Fibroblast of villous mesenchyme (primary cell): ENCODE measurements around the gene RNU1-3. TPM values are rescaled to one million over a fixed set of nuclear protein-coding genes. Genes with fewer than 3 reads are reported as not detected.
"Not testable (repeated sequence)": the region's sequence is repeated elsewhere in the genome, so short reads cannot be mapped to it uniquely, and the experiment has no call there.

Source experiments
- DNase-seq: peaks from one replicate; pipeline ENCODE4 v3.0.0-alpha.2; 2010; ENCODE audit warnings: low read depth
- H3K4me3 ChIP-seq: 2 replicates; pipeline ENCODE4 v1.5.1; 2011; ENCODE audit warnings: low read depth, mild to moderate bottlenecking, low read length
- total RNA-seq: library from RNA; depleted of rRNA; stranded (reverse); fragments of >200 nt; gene quantifications from 2 replicates; pipeline ENCODE4 v1.2.3, GENCODE V29; 2012
- TF ChIP-seq, protein P1 (sequence below): IDR thresholded peaks from 2 replicates; pipeline ENCODE4 v1.5.1; 2012; ENCODE audit warnings: low read depth, mild to moderate bottlenecking, low read length; ENCODE audit not compliant: insufficient read depth

Gene RNU1-3
- total RNA-seq, 1 donor, result not detected

DNA sequence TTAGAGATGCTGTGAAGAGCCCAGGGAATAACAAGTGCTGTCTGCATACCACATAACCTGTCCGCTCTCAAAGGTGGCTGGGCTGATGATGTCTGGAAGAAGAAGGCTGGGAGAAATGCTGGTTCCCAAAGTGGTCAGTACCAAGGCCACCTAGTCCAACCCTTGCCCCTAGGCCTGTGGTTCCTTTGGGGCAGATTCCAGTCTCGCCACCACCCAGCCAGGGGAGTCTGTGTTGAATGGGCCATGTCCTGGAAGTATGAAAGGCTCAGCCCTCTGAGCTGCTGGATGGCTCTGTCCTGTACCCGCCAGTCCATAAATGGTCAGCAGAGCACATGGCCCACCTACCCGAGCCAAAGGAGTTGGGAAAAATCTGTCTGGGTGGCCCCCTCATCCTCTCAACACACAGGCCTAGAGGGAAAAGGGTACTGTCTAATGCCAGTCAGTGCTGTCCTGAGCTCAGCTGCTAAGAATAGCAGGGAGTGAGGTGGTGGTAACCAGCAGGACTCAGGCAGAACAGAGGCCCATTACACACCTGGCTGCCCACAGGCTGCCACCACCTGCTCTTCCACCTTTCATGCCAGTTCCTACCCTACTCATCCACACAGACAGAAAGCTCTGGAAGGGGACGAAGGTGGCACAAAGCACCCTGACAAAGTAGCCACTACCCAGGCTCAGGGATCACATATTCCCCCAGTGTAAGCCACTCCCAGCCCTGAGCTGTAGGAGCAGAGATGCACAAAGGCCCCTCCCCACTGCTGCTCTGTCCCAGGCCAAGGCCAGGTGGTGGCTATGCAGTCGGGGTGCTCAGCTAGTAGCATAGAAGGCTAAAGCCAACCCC lies 28.6 kb downstream of the RNU1-3 start:
- H3K4me3 ChIP-seq, DNase-seq: not testable (repeated sequence)

DNA sequence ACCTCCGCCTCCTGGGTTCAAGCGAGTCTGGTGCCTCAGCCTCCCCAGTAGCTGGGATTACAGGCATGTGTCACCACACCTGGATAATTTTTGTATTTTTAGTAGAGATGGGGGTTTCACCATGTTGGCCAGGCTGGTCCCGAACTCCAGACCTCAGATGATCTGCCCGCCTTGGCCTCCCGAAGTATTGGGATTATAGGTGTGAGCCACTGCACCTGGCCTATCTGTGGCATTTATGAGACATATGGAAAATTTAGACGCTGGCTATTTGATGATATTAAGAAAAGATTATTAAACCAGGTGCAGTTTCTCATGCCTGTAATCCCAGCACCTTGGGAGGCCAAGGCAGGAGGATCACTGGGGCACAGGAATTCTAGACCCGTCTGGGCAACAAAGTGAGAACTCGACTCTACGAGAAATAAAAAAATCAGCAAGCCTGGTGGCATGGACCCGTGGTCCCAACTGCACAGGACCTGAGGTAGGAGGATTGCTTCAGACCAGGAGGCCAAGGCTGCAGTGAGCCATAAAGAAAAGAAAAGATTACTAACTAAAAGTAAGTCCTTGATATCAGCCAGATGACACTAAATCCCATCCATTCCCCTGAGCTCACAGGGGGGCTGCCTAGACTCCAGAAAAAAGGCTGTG lies 30.1 kb downstream of the RNU1-3 start:
- DNase-seq, H3K4me3 ChIP-seq: not testable (repeated sequence)

DNA sequence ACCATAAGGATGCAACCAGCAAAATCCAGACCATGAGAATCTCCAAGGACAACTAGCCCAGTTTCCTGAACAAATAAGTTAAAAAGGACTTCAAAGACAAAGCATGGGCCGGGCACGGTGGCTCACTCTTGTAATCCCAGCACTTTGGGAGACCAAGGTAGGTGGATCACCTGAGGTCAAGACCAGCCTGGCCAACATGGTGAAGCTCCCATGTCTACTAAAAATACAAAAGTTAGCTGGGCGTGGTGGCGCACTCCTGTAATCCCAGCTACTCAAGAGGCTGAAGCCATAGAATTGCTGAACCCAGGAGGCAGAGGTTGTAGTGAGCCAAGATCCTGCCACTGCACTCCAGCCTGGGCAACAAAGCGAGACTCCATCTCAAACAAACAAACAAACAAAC lies 30.8 kb downstream of the RNU1-3 start:
- not testable (repeated sequence) for DNase-seq, H3K4me3 ChIP-seq

DNA sequence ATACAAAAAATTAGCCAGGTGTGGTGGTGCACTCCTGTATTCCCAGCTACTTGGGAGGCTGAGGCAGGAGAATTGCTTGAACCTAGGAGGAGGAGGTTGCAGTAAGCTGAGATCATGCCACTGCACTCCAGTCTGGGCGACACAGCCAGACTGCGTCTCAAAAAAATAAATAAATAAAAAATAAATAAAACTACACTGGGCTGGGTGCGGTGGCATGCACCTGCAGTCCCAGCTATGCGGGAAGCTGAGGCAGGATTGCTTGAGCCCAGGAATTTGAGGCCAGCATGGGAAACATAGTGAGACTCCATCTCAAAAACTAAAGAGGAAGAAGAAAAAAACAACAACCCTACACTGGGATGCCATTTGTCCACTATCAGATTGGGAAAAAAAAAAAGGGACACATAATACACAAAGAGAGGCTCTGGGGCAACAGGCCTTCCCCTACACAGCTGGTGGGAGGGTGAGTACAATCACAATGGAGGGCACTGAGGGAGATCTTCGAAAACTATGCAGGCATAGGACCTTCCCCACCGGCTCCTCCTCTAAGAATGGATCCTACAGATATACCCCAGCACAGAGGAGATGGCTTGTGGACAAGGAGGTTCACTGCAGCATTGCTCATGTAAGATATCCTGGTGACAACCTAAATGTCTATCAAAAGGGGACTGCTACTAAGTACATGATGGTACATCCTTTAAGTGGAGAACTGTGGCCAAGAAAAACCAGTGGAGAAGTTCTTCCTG lies 33.0 kb downstream of the RNU1-3 start:
- not testable (repeated sequence) for DNase-seq, H3K4me3 ChIP-seq

DNA sequence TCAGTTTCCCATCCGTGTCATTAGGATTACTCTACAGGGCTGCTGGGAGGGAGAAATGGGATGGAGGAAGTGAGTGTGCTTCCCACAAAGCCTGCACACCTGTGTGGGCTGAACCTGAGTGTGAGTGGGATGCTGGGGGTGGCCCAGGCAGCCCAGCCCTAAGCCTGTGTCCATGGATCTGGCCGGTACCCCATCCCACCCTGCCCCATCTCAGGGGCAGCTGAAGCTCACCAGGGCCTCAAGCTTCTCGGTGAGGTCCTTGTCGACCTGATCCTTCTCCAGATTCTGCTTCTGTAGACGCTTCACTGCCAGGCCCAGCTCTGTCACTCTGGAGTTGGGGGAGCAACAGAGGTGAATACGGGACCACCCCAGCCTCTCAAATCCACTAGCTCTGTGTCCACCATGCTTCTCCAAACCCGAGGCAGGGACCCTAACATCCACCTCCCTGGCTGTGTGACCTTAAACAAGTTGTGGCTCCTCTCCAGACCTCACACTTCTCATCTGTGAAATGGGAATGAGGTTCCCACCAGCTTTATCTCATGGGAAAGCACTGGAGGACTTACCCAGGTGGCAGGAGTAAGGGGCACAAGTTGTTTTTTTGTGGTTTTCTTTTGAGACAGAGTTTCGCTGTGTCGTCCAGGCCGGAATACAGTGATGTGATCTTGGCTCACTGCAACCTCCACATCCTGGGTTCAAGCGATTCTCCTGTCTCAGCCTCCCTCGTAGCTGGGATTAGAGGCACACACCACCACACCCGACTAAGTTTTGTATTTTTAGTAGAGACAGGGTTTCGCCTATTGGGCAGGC lies 34.5 kb downstream of the RNU1-3 start:
- H3K4me3 ChIP-seq, DNase-seq: not testable (repeated sequence)

DNA sequence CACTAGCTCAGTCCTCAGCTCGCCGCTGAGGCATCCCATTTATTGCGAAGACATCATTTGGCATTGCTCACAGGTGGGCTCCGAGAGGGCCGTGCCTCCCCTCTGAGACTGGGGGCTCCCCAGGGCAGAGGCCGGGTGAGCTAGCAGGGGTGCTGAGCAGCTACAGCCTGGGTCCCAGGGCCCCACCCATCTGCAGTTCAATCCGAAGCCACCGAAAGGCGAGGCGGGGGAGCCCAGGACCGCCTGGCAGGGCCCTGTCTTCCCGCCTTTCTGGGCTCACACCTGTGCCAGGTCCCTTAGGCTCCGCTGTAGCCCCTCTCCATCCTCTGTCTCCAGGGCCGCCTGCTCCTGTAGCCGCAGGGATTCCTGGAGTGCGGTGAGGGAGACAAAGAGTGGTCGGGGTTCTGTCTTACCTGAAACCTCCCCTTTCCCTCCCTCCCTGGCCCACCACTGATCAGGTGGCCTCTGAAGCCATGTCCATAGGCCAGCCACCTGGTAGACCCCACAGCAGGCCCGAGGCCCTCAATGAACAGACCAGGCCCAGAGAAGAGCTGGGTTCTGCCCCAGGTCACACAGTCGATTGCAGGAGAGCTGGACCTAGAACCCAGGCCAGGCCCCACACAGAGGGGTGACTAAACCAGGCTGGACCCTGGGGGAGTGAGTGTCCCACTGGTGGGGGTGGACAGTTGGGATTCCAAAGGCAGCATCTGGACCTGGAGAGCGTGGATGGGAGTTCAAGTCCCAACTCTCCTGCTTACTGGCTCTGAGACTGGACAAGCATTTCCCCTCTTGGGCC lies 35.3 kb downstream of the RNU1-3 start:
- TF ChIP-seq, protein P1, sequence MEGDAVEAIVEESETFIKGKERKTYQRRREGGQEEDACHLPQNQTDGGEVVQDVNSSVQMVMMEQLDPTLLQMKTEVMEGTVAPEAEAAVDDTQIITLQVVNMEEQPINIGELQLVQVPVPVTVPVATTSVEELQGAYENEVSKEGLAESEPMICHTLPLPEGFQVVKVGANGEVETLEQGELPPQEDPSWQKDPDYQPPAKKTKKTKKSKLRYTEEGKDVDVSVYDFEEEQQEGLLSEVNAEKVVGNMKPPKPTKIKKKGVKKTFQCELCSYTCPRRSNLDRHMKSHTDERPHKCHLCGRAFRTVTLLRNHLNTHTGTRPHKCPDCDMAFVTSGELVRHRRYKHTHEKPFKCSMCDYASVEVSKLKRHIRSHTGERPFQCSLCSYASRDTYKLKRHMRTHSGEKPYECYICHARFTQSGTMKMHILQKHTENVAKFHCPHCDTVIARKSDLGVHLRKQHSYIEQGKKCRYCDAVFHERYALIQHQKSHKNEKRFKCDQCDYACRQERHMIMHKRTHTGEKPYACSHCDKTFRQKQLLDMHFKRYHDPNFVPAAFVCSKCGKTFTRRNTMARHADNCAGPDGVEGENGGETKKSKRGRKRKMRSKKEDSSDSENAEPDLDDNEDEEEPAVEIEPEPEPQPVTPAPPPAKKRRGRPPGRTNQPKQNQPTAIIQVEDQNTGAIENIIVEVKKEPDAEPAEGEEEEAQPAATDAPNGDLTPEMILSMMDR, result no peak
- no peak for DNase-seq
- H3K4me3 ChIP-seq, result no peak overlapping the region

DNA sequence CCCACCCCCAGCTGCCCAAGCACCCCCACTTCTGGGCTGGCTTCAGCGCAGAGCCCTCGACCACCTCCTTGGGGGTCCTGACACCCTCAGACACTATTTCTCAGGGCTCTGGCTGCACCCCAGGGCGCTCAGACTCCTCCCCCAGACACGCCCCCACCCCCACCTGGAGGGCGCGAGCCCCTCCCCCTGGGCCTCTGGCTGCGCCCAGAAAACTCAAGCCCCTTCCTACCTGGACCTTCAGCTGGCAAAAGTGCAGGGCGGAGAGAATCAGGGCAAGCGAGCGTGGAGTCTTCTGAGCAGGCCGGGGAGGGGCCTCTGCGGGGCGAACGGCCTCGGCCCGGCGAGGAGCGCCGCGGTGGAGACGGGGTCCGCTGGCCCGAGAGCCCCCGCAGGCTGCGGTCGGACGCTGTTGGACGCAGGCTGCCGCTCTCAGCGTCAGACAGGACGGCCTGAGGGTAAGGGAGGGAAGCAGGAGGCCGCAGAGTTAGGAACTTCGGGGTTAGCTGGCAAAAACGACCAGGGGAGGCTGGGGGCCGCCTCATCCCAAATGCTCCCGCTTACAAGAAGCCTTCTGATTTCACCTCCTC lies 36.0 kb downstream of the RNU1-3 start:
- no peak overlapping the region for H3K4me3 ChIP-seq
- DNase-seq, result no peak
- TF ChIP-seq, protein P1, result no peak

DNA sequence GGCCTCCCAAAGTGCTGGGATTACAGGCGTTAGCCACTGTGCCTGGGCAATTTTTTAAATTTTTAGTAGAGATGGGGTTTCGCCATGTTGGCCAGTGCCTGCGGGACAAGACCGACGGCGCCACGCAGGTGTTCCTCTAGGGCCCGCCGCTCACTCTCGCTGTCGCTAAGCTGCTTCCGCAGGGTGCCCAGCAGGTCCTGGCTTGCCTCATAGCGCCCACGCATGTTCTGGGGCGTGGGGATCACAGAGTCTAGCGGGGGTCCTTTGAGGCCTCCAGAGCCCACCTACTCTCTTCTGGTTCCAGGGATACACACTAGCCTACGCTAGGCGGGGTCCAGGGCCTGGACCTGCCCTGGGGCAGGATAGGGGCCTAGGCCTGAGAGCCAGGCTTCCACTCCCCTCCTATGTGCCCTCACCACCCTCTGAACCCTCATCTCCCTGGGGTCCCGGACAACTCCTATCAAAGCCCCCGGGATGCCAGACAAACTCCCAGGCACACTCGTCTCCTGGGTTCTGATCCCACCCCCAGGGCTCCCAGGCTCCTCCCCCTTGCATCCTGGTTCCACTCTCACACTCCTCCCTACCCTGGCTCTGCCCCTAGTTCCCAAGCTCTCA lies 36.7 kb downstream of the RNU1-3 start:
- not testable (repeated sequence) for H3K4me3 ChIP-seq, DNase-seq
